ENCODE results near the gene PDCD1. TPM values are rescaled to one million over a fixed set of nuclear protein-coding genes. Genes with fewer than 3 reads are reported as not detected.

PDCD1 gene
- polyA plus RNA-seq, 1 donor (not counting 4 experiments of a cell fraction or from before 2014, with no cell fraction given): not detected

DNA sequence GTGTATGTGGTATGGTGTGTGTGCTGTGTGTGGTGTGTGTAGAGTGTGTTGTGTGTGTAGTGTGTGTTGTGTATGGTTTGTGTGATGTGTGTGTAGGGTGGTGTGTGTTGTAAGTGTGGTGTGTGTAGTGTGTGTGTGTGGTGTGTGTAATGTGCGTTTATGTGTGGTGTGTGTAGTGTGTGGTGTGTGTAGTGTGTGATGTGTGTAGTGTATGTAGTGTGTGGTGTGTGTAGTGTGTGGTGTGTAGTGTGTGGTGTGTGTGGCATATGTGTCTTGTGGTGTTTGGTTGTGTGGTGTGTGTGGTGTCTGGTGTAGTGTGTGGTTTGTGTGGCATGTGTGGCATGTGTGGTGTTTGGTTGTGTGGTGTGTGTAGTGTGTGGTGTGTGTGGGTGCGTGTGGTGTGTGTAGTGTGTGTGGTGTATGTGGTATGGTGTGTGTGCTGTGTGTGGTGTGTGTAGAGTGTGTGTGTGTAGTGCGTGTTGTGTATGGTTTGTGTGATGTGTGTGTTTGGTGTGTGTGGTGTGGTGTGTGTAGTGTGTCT lies 6.8 kb upstream of the PDCD1 start:
- FAIRE-seq: no peak
- DNase-seq (ENCODE audit: low read depth, low spot score): no peak
- Histone ChIP-seq H3K9me3 (ENCODE audit: control insufficient read depth, low read depth, low read length) (no peaks in the 10 kb centered on the region), H3K4me3 (ENCODE audit: control insufficient read depth in 2 of 3, extremely low read depth in 1 of 3, insufficient read depth in 2 of 3, low read depth in 1 of 3, low read length in 3 of 3) (no peak overlapping the region), H3K79me2 (ENCODE audit: control insufficient read depth, insufficient read depth, low read length) (no peaks in the 10 kb centered on the region), H2AFZ (ENCODE audit: control insufficient read depth, low read length) (no peak overlapping the region), H3K4me2 (ENCODE audit: control insufficient read depth, extremely low read depth, insufficient read depth, low read depth, low read length) (no peak overlapping the region), H3K27me3 (ENCODE audit: control insufficient read depth, extremely low read depth, insufficient read depth, low read length) (peaks cover 70% of the 10 kb centered on the region), H3K27ac (ENCODE audit: control insufficient read depth, insufficient read depth, low read length) (no peak overlapping the region), H4K20me1 (ENCODE audit: control insufficient read depth, extremely low read depth, insufficient read depth, low read length) (peaks cover 4% of the 10 kb centered on the region), H3K36me3 (ENCODE audit: control insufficient read depth in 2 of 2, extremely low read depth in 1 of 2, insufficient read depth in 2 of 2, low read length in 2 of 2) (no peaks in the 10 kb centered on the region), H3K9ac (ENCODE audit: control insufficient read depth, extremely low read depth, insufficient read depth, low read length) (no peak overlapping the region), H3K9me1 (ENCODE audit: control insufficient read depth, extremely low read depth, insufficient read depth, low read length) (no peaks in the 10 kb centered on the region), H3K4me1 (ENCODE audit: control insufficient read depth, extremely low read depth, insufficient read depth, low read length) (no peaks in the 10 kb centered on the region)
- TF ChIP-seq EZH2 (IDR thresholded peaks at IDR 0.05; ENCODE audit: low read length): no peak
- dilution Hi-C loops (cut with MboI; ENCODE audit: extremely low pct_ligation_motif_present, low sequenced_read_pairs): no loop called here

- Histone ChIP-seq H4K20me1 (ENCODE audit: control insufficient read depth, extremely low read depth, insufficient read depth, low read length) (peaks cover 4% of the 10 kb centered on the region), H3K4me3 (ENCODE audit: control insufficient read depth in 2 of 3, extremely low read depth in 1 of 3, insufficient read depth in 2 of 3, low read depth in 1 of 3, low read length in 3 of 3) (no peak overlapping the region), H3K79me2 (ENCODE audit: control insufficient read depth, insufficient read depth, low read length) (no peaks in the 10 kb centered on the region), H3K27me3 (ENCODE audit: control insufficient read depth, extremely low read depth, insufficient read depth, low read length) (peaks cover 71% of the 10 kb centered on the region), H3K9ac (ENCODE audit: control insufficient read depth, extremely low read depth, insufficient read depth, low read length) (no peak overlapping the region), H2AFZ (ENCODE audit: control insufficient read depth, low read length) (no peak overlapping the region), H3K27ac (ENCODE audit: control insufficient read depth, insufficient read depth, low read length) (no peak overlapping the region), H3K9me3 (ENCODE audit: control insufficient read depth, low read depth, low read length) (no peaks in the 10 kb centered on the region), H3K9me1 (ENCODE audit: control insufficient read depth, extremely low read depth, insufficient read depth, low read length) (no peaks in the 10 kb centered on the region), H3K4me1 (ENCODE audit: control insufficient read depth, extremely low read depth, insufficient read depth, low read length) (peaks cover under 1% of the 10 kb centered on the region), H3K4me2 (ENCODE audit: control insufficient read depth, extremely low read depth, insufficient read depth, low read depth, low read length) (no peak overlapping the region), H3K36me3 (ENCODE audit: control insufficient read depth in 2 of 2, extremely low read depth in 1 of 2, insufficient read depth in 2 of 2, low read length in 2 of 2) (no peaks in the 10 kb centered on the region)
- dilution Hi-C loops (cut with MboI; ENCODE audit: extremely low pct_ligation_motif_present, low sequenced_read_pairs): no loop called here
- FAIRE-seq: no peak
- TF ChIP-seq EZH2 (IDR thresholded peaks at IDR 0.05; ENCODE audit: low read length) (no peak), CTCF (optimal IDR thresholded peaks at IDR 0.05 in 1 of 3, IDR thresholded peaks at IDR 0.05 in 1 of 3, conservative IDR thresholded peaks at IDR 0.05 in 1 of 3; ENCODE audit: extremely low read depth in 1 of 3, insufficient read depth in 2 of 3, low read length in 3 of 3) (no peak)
- no peak for DNase-seq (ENCODE audit: low read depth, low spot score)
Observed at GRCh38 chr2:241864850-241865213, 6.1 kb upstream of the PDCD1 start.

Measured in keratinocyte (primary cell).